ENCODE data around the gene MOBP.

MOBP gene

DNA sequence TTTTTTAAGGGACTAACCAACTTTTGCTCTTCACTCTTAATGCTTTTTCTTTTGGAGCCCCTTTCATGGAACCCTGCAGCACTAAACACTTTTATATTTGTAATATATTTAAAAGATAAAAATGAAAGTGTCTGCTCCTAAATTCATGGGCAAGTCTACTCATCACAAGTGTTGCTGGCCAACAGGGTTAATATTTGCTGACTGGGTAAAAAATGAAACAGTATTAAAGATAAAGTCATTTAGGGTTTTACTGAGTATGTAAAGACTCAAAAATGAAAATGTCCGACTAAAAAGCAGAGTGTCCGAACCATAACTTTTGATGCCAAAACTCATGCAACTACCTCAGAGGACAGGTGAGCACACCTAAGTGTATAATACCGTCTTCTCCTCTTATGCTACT, 54.0 kb downstream of the MOBP start:
- H3K36me3 ChIP-seq (ENCODE audit: insufficient read depth): no peaks in the 10 kb centered on the region
- H4K20me1 ChIP-seq (ENCODE audit: insufficient read depth): no peaks in the 10 kb centered on the region
- H3K9ac ChIP-seq: no peak overlapping the region
- no peaks in the 10 kb centered on the region for H3K27me3 ChIP-seq (ENCODE audit: insufficient read depth, low read depth)
- H3K27ac ChIP-seq: no peak overlapping the region
- H3K4me3 ChIP-seq (IDR thresholded peaks at IDR 0.05; ENCODE audit: insufficient read depth, low read depth, low read length): no peak overlapping the region
- H3K79me2 ChIP-seq (ENCODE audit: insufficient read depth, low read depth): no peaks in the 10 kb centered on the region
- H3K4me1 ChIP-seq (ENCODE audit: low read depth, poor library complexity, severe bottlenecking): no peaks in the 10 kb centered on the region
- TF ChIP-seq CTCF (conservative IDR thresholded peaks at IDR 0.05; ENCODE audit: low read depth, low read length): no peak
- no peak overlapping the region for H2AFZ ChIP-seq (ENCODE audit: low read depth)
- H3K4me2 ChIP-seq: no peak overlapping the region

DNA sequence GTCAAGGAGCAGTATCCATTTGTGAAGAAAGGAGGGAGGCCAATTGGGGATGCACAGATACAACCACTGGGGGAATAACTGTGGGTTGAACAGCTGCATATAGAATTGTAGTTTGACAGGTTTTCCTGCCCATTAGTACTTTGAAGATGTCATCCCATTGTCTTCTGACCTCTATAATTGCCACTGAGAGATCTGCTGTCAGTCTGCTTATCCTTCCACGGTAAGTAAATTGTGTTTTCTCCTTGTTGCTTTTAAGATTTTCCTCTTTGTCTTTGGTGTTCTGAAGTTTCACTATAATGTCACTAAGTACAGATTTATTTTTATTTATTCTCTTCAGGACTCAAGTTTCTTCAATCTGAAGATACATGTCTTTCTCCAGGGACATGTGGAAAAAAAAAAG, 56.6 kb downstream of the MOBP start:
- Histone ChIP-seq H2AFZ (ENCODE audit: low read depth) (no peak overlapping the region), H3K27me3 (ENCODE audit: insufficient read depth, low read depth) (no peaks in the 10 kb centered on the region), H3K79me2 (ENCODE audit: insufficient read depth, low read depth) (no peaks in the 10 kb centered on the region), H4K20me1 (ENCODE audit: insufficient read depth) (no peaks in the 10 kb centered on the region), H3K27ac (no peak overlapping the region), H3K4me1 (ENCODE audit: low read depth, poor library complexity, severe bottlenecking) (no peaks in the 10 kb centered on the region), H3K36me3 (ENCODE audit: insufficient read depth) (no peaks in the 10 kb centered on the region), H3K4me3 (IDR thresholded peaks at IDR 0.05; ENCODE audit: insufficient read depth, low read depth, low read length) (no peak overlapping the region), H3K4me2 (no peak overlapping the region), H3K9ac (no peak overlapping the region)
- TF ChIP-seq CTCF (conservative IDR thresholded peaks at IDR 0.05; ENCODE audit: low read depth, low read length): no peak

DNA sequence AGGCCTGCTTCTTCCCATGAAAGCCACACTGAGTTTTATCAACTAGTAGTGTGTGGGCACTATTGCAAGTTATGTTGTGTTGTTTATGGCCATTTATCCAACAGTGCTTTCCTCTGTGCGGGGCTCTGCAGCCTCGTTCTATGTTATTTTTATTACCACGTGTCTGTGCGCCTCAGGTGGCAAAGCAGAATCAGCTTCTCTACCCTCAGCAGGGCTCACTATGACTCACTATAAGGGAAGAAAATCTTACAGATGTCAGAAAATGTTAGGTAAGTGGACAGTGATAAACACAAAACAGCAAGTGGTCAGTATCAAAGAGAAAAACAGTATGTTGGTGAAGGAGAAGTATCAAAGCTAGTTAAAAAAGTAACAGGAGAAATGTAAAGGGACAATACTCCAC, 61.4 kb downstream of the MOBP start:
- Histone ChIP-seq H3K79me2 (ENCODE audit: insufficient read depth, low read depth) (no peaks in the 10 kb centered on the region), H3K36me3 (ENCODE audit: insufficient read depth) (no peaks in the 10 kb centered on the region), H3K9ac (no peak overlapping the region), H3K4me2 (no peak overlapping the region), H3K4me1 (ENCODE audit: low read depth, poor library complexity, severe bottlenecking) (no peaks in the 10 kb centered on the region), H3K27me3 (ENCODE audit: insufficient read depth, low read depth) (no peaks in the 10 kb centered on the region), H3K27ac (no peak overlapping the region), H3K4me3 (IDR thresholded peaks at IDR 0.05; ENCODE audit: insufficient read depth, low read depth, low read length) (no peak overlapping the region), H4K20me1 (ENCODE audit: insufficient read depth) (no peaks in the 10 kb centered on the region), H2AFZ (ENCODE audit: low read depth) (no peak overlapping the region)
- no peak for TF ChIP-seq CTCF (conservative IDR thresholded peaks at IDR 0.05; ENCODE audit: low read depth, low read length)

GRCh38 chr3:39529577-39529976, 62.1 kb downstream of the MOBP start:
- Histone ChIP-seq H3K27ac (no peak overlapping the region), H3K27me3 (ENCODE audit: insufficient read depth, low read depth) (no peaks in the 10 kb centered on the region), H3K79me2 (ENCODE audit: insufficient read depth, low read depth) (no peaks in the 10 kb centered on the region), H3K4me3 (IDR thresholded peaks at IDR 0.05; ENCODE audit: insufficient read depth, low read depth, low read length) (no peak overlapping the region), H2AFZ (ENCODE audit: low read depth) (no peak overlapping the region), H3K36me3 (ENCODE audit: insufficient read depth) (no peaks in the 10 kb centered on the region), H3K4me2 (no peak overlapping the region), H3K9ac (no peak overlapping the region), H3K4me1 (ENCODE audit: low read depth, poor library complexity, severe bottlenecking) (no peaks in the 10 kb centered on the region), H4K20me1 (ENCODE audit: insufficient read depth) (no peaks in the 10 kb centered on the region)
- TF ChIP-seq CTCF (conservative IDR thresholded peaks at IDR 0.05; ENCODE audit: low read depth, low read length): no peak

- H3K27me3 ChIP-seq (ENCODE audit: insufficient read depth, low read depth): no peaks in the 10 kb centered on the region
- H3K4me1 ChIP-seq (ENCODE audit: low read depth, poor library complexity, severe bottlenecking): no peaks in the 10 kb centered on the region
- H3K9ac ChIP-seq: no peak overlapping the region
- H3K27ac ChIP-seq: no peak overlapping the region
- no peak overlapping the region for H3K4me3 ChIP-seq (IDR thresholded peaks at IDR 0.05; ENCODE audit: insufficient read depth, low read depth, low read length)
- H3K36me3 ChIP-seq (ENCODE audit: insufficient read depth): no peaks in the 10 kb centered on the region
- no peak for TF ChIP-seq CTCF (conservative IDR thresholded peaks at IDR 0.05; ENCODE audit: low read depth, low read length)
- no peaks in the 10 kb centered on the region for H4K20me1 ChIP-seq (ENCODE audit: insufficient read depth)
- no peaks in the 10 kb centered on the region for H3K79me2 ChIP-seq (ENCODE audit: insufficient read depth, low read depth)
- H3K4me2 ChIP-seq: no peak overlapping the region
- no peak overlapping the region for H2AFZ ChIP-seq (ENCODE audit: low read depth)
These were observed 63.6 kb downstream of the MOBP start for GRCh38 chr3:39531066-39531465.
